Measurements from ENCODE around the gene SAYSD1.
A peak's percentile ranks its signal among the peaks of the same experiment; 100 is the strongest.

SAYSD1 gene

GRCh38 chr6:39108041-39108839 is 6.7 kb downstream of the SAYSD1 start:
- H3K9me3 ChIP-seq (ENCODE audit: control insufficient read depth, insufficient read depth, low read length), result no peaks in the 10 kb centered on the region
- no peak overlapping the region for H3K27ac ChIP-seq (ENCODE audit: low read depth, low read length)
- no peak overlapping the region for H3K9ac ChIP-seq (ENCODE audit: low read depth, low read length)
- peaks cover 26% of the 10 kb centered on the region; the same call in 1 of the 2 replicates for H3K36me3 ChIP-seq (ENCODE audit: control insufficient read depth, insufficient read depth, low read length)
- no peak overlapping the region for H3K4me3 ChIP-seq (ENCODE audit: low read depth, low read length)
- H3K27me3 ChIP-seq (ENCODE audit: control insufficient read depth, insufficient read depth, low read length), result no peaks in the 10 kb centered on the region
- no peaks in the 10 kb centered on the region for H3K4me1 ChIP-seq (ENCODE audit: control insufficient read depth, insufficient read depth, low read length)

- H3K27ac ChIP-seq (ENCODE audit: low read depth, low read length), result no peak overlapping the region
- H3K27me3 ChIP-seq (ENCODE audit: control insufficient read depth, insufficient read depth, low read length), result no peaks in the 10 kb centered on the region
- peaks cover 26% of the 10 kb centered on the region; the same call in 1 of the 2 replicates for H3K36me3 ChIP-seq (ENCODE audit: control insufficient read depth, insufficient read depth, low read length)
- H3K9ac ChIP-seq (ENCODE audit: low read depth, low read length), result no peak overlapping the region
- H3K4me3 ChIP-seq (ENCODE audit: low read depth, low read length), result no peak overlapping the region
- H3K4me1 ChIP-seq (ENCODE audit: control insufficient read depth, insufficient read depth, low read length), result no peaks in the 10 kb centered on the region
- no peaks in the 10 kb centered on the region for H3K9me3 ChIP-seq (ENCODE audit: control insufficient read depth, insufficient read depth, low read length)
Observed at GRCh38 chr6:39107641-39108040, 7.3 kb downstream of the SAYSD1 start.

- Histone ChIP-seq H3K27me3 (ENCODE audit: control insufficient read depth, insufficient read depth, low read length) (no peaks in the 10 kb centered on the region), H3K4me1 (ENCODE audit: control insufficient read depth, insufficient read depth, low read length) (peaks cover 2% of the 10 kb centered on the region), H3K9me3 (ENCODE audit: control insufficient read depth, insufficient read depth, low read length) (no peaks in the 10 kb centered on the region), H3K36me3 (ENCODE audit: control insufficient read depth, insufficient read depth, low read length) (peaks cover 26% of the 10 kb centered on the region; the same call in 1 of the 2 replicates), H3K27ac (ENCODE audit: low read depth, low read length) (no peak overlapping the region), H3K9ac (ENCODE audit: low read depth, low read length) (no peak overlapping the region), H3K4me3 (ENCODE audit: low read depth, low read length) (no peak overlapping the region)
Observed at GRCh38 chr6:39107034-39107433, 8.0 kb downstream of the SAYSD1 start.

- Histone ChIP-seq H3K4me1 (ENCODE audit: control insufficient read depth, insufficient read depth, low read length) (peaks cover 12% of the 10 kb centered on the region), H3K9ac (ENCODE audit: low read depth, low read length) (no peak overlapping the region), H3K36me3 (ENCODE audit: control insufficient read depth, insufficient read depth, low read length) (peaks cover 14% of the 10 kb centered on the region; the same call in 1 of the 2 replicates), H3K9me3 (ENCODE audit: control insufficient read depth, insufficient read depth, low read length) (no peaks in the 10 kb centered on the region), H3K4me3 (ENCODE audit: low read depth, low read length) (no peak overlapping the region), H3K27ac (ENCODE audit: low read depth, low read length) (no peak overlapping the region), H3K27me3 (ENCODE audit: control insufficient read depth, insufficient read depth, low read length) (no peaks in the 10 kb centered on the region)
Observed at GRCh38 chr6:39104528-39104927, 10.5 kb downstream of the SAYSD1 start.

- Histone ChIP-seq H3K9ac (ENCODE audit: low read depth, low read length) (no peak overlapping the region), H3K36me3 (ENCODE audit: control insufficient read depth, insufficient read depth, low read length) (peaks cover 5% of the 10 kb centered on the region; the same call in 1 of the 2 replicates), H3K4me1 (ENCODE audit: control insufficient read depth, insufficient read depth, low read length) (peaks cover 12% of the 10 kb centered on the region), H3K4me3 (ENCODE audit: low read depth, low read length) (no peak overlapping the region), H3K27me3 (ENCODE audit: control insufficient read depth, insufficient read depth, low read length) (no peaks in the 10 kb centered on the region), H3K9me3 (ENCODE audit: control insufficient read depth, insufficient read depth, low read length) (no peaks in the 10 kb centered on the region), H3K27ac (ENCODE audit: low read depth, low read length) (no peak overlapping the region)
Observed at GRCh38 chr6:39102821-39103136, 12.2 kb downstream of the SAYSD1 start.

- H3K27ac ChIP-seq (ENCODE audit: low read depth, low read length), result no peak overlapping the region
- no peaks in the 10 kb centered on the region for H3K27me3 ChIP-seq (ENCODE audit: control insufficient read depth, insufficient read depth, low read length)
- H3K36me3 ChIP-seq (ENCODE audit: control insufficient read depth, insufficient read depth, low read length), result peaks cover 5% of the 10 kb centered on the region; the same call in 1 of the 2 replicates
- H3K9me3 ChIP-seq (ENCODE audit: control insufficient read depth, insufficient read depth, low read length), result no peaks in the 10 kb centered on the region
- peaks cover 12% of the 10 kb centered on the region for H3K4me1 ChIP-seq (ENCODE audit: control insufficient read depth, insufficient read depth, low read length)
- H3K4me3 ChIP-seq (ENCODE audit: low read depth, low read length), result no peak overlapping the region; the same call in 1 of the 2 replicates
- no peak overlapping the region for H3K9ac ChIP-seq (ENCODE audit: low read depth, low read length)
Observed at GRCh38 chr6:39102071-39102820, 12.7 kb downstream of the SAYSD1 start.

- no peaks in the 10 kb centered on the region for H3K27me3 ChIP-seq (ENCODE audit: control insufficient read depth, insufficient read depth, low read length)
- H3K27ac ChIP-seq (ENCODE audit: low read depth, low read length), result no peak overlapping the region
- no peak overlapping the region for H3K9ac ChIP-seq (ENCODE audit: low read depth, low read length)
- H3K36me3 ChIP-seq (ENCODE audit: control insufficient read depth, insufficient read depth, low read length), result peaks cover 4% of the 10 kb centered on the region; the same call in 1 of the 2 replicates
- H3K4me1 ChIP-seq (ENCODE audit: control insufficient read depth, insufficient read depth, low read length), result peaks cover 12% of the 10 kb centered on the region
- no peak overlapping the region for H3K4me3 ChIP-seq (ENCODE audit: low read depth, low read length)
- no peaks in the 10 kb centered on the region for H3K9me3 ChIP-seq (ENCODE audit: control insufficient read depth, insufficient read depth, low read length)
Observed at GRCh38 chr6:39100358-39100757, 14.6 kb downstream of the SAYSD1 start.

GRCh38 chr6:39095578-39095977 is 19.4 kb downstream of the SAYSD1 start:
- Histone ChIP-seq H3K9ac (ENCODE audit: low read depth, low read length) (no peak overlapping the region), H3K27ac (ENCODE audit: low read depth, low read length) (no peak overlapping the region), H3K36me3 (ENCODE audit: control insufficient read depth, insufficient read depth, low read length) (no peaks in the 10 kb centered on the region), H3K4me1 (ENCODE audit: control insufficient read depth, insufficient read depth, low read length) (peaks cover 18% of the 10 kb centered on the region), H3K4me3 (ENCODE audit: low read depth, low read length) (no peak overlapping the region), H3K27me3 (ENCODE audit: control insufficient read depth, insufficient read depth, low read length) (no peaks in the 10 kb centered on the region), H3K9me3 (ENCODE audit: control insufficient read depth, insufficient read depth, low read length) (no peaks in the 10 kb centered on the region)

GRCh38 chr6:39093149-39093708 is 21.8 kb downstream of the SAYSD1 start:
- no peak overlapping the region for H3K9ac ChIP-seq (ENCODE audit: low read depth, low read length)
- H3K9me3 ChIP-seq (ENCODE audit: control insufficient read depth, insufficient read depth, low read length), result no peaks in the 10 kb centered on the region
- H3K27ac ChIP-seq (ENCODE audit: low read depth, low read length), result no peak overlapping the region
- H3K36me3 ChIP-seq (ENCODE audit: control insufficient read depth, insufficient read depth, low read length), result no peaks in the 10 kb centered on the region
- H3K27me3 ChIP-seq (ENCODE audit: control insufficient read depth, insufficient read depth, low read length), result no peaks in the 10 kb centered on the region
- H3K4me3 ChIP-seq (ENCODE audit: low read depth, low read length), result no peak overlapping the region
- peaks cover 34% of the 10 kb centered on the region for H3K4me1 ChIP-seq (ENCODE audit: control insufficient read depth, insufficient read depth, low read length)

GRCh38 chr6:39092124-39092523 is 22.9 kb downstream of the SAYSD1 start:
- Histone ChIP-seq H3K9me3 (ENCODE audit: control insufficient read depth, insufficient read depth, low read length) (no peaks in the 10 kb centered on the region), H3K9ac (ENCODE audit: low read depth, low read length) (no peak overlapping the region), H3K4me1 (ENCODE audit: control insufficient read depth, insufficient read depth, low read length) (peaks cover 40% of the 10 kb centered on the region), H3K27me3 (ENCODE audit: control insufficient read depth, insufficient read depth, low read length) (no peaks in the 10 kb centered on the region), H3K4me3 (ENCODE audit: low read depth, low read length) (peak overlapping the region; percentile 25; the same call in 1 of the 2 replicates), H3K27ac (ENCODE audit: low read depth, low read length) (peak overlapping the region; percentile 27), H3K36me3 (ENCODE audit: control insufficient read depth, insufficient read depth, low read length) (no peaks in the 10 kb centered on the region)

GRCh38 chr6:39091220-39091619 is 23.8 kb downstream of the SAYSD1 start:
- Histone ChIP-seq H3K27me3 (ENCODE audit: control insufficient read depth, insufficient read depth, low read length) (no peaks in the 10 kb centered on the region), H3K27ac (ENCODE audit: low read depth, low read length) (no peak overlapping the region), H3K4me1 (ENCODE audit: control insufficient read depth, insufficient read depth, low read length) (peaks cover 40% of the 10 kb centered on the region), H3K9me3 (ENCODE audit: control insufficient read depth, insufficient read depth, low read length) (no peaks in the 10 kb centered on the region), H3K36me3 (ENCODE audit: control insufficient read depth, insufficient read depth, low read length) (no peaks in the 10 kb centered on the region), H3K4me3 (ENCODE audit: low read depth, low read length) (no peak overlapping the region), H3K9ac (ENCODE audit: low read depth, low read length) (no peak overlapping the region)
